ENCODE measurements around the gene NEURL3. TPM values are rescaled to one million over a fixed set of nuclear protein-coding genes. Genes with fewer than 3 reads are reported as not detected.

NEURL3 gene
- total and polyA plus RNA-seq, 9 donors: 0.12 to 0.30 (median 0.14) TPM; not detected in 3

DNA sequence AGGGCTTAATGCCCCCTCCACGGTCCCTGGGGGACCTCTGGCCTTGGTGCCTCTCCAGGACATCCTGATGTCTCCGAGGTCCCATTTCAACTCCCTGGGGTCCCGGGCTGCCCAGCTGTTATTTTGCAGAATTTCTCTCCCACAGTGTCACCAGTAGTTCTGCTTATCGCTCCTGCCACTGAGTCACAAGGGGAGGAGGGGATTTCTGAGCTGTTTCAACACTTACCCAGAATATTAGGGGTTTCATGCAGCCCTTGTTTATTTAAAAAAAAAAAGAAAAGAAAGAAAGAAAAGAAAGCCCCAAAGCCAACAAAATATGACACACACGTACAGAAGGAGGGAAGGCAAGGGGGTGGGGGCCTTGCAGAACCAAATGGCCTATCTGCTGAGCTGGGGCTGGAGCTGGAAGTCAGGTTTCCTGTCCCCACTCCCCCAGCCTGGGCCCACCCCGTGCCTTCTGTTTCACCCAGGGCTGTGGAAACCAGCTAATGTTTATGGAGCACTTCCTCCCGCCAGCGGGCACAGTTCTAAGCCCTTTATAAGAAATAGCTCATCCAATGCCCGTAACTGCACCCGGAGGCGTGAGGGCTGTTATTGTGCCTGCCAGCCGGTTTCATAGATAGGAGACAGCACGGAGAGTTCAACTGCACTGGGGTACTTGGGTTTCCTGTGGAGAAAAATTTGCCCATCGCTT lies 23.0 kb upstream of the NEURL3 start:
- DNase-seq: peak; percentile 74

GRCh38 chr2:96527286-96528005 lies 22.3 kb upstream of the NEURL3 start:
- Histone ChIP-seq H3K4me3 (ENCODE audit: low read length) (peak overlapping the region; percentile 54), H3K9me3 (replicated peaks; ENCODE audit: control insufficient read depth, low read depth, low read length) (no peaks in the 10 kb centered on the region), H3K27me3 (ENCODE audit: control insufficient read depth, insufficient read depth, low read length) (peaks cover 23% of the 10 kb centered on the region), H3K36me3 (ENCODE audit: control insufficient read depth, insufficient read depth, low read length) (no peaks in the 10 kb centered on the region), H3K4me1 (ENCODE audit: control insufficient read depth, insufficient read depth, low read length) (peaks cover 63% of the 10 kb centered on the region), H3K27ac (ENCODE audit: low read length) (peak overlapping the region; percentile 80)
- peak; percentile 70 for DNase-seq
- WGBS (ENCODE audit: insufficient coverage): 5% methylated on average over 25 of the region's 51 CpGs

More for the DNA sequence above, 23.0 kb upstream of the NEURL3 start:
- H3K4me3 ChIP-seq (ENCODE audit: low read length): peak overlapping the region; percentile 27
- 47% methylated on average over 5 of the region's 14 CpGs for WGBS (ENCODE audit: insufficient coverage)
- H3K27me3 ChIP-seq (ENCODE audit: control insufficient read depth, insufficient read depth, low read length): peaks cover 21% of the 10 kb centered on the region
- peaks cover 70% of the 10 kb centered on the region for H3K4me1 ChIP-seq (ENCODE audit: control insufficient read depth, insufficient read depth, low read length)
- H3K9me3 ChIP-seq (replicated peaks; ENCODE audit: control insufficient read depth, low read depth, low read length): no peaks in the 10 kb centered on the region
- no peaks in the 10 kb centered on the region for H3K36me3 ChIP-seq (ENCODE audit: control insufficient read depth, insufficient read depth, low read length)
- H3K27ac ChIP-seq (ENCODE audit: low read length): peak overlapping the region; percentile 80

DNA sequence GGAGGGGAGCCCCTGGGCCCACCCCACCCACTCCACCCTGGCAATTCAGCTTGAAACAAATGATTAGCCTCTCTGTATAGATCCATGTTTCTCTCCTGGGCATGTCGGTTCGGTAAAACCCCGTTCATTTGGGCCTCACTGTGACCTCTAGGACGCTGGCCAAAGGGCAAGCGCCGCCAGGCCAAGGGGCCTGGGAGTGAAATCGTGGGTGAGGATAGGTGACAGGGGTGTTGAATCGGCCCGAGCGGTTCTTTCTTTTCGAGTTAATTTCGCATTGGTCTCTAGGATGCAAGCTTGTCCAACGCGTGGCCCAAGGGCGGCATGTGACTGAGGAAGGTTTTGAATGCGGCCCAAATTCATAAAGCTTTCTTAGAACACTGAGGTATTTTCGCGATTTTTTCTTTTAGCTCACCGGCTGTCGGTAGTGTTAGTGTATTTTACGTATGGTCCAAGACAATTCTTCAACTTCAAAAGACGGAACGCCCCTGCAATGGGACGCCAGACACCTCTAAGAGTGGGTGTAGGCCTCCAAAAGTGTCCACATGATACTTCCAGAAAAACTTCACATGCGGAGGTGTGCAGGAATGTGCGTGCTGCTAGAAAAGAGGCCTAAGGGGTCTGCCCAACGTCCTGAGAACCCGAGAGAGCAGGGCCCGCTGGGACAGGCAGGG lies 21.6 kb upstream of the NEURL3 start:
- 78% methylated on average over 21 of the region's 29 CpGs for WGBS (ENCODE audit: insufficient coverage)
- Histone ChIP-seq H3K36me3 (ENCODE audit: control insufficient read depth, insufficient read depth, low read length) (no peaks in the 10 kb centered on the region), H3K27me3 (ENCODE audit: control insufficient read depth, insufficient read depth, low read length) (peaks cover 29% of the 10 kb centered on the region), H3K9me3 (replicated peaks; ENCODE audit: control insufficient read depth, low read depth, low read length) (no peaks in the 10 kb centered on the region), H3K27ac (ENCODE audit: low read length) (peak overlapping the region; percentile 76), H3K4me3 (ENCODE audit: low read length) (peak overlapping the region; percentile 54), H3K4me1 (ENCODE audit: control insufficient read depth, insufficient read depth, low read length) (peaks cover 57% of the 10 kb centered on the region)
- no peak for DNase-seq

DNA sequence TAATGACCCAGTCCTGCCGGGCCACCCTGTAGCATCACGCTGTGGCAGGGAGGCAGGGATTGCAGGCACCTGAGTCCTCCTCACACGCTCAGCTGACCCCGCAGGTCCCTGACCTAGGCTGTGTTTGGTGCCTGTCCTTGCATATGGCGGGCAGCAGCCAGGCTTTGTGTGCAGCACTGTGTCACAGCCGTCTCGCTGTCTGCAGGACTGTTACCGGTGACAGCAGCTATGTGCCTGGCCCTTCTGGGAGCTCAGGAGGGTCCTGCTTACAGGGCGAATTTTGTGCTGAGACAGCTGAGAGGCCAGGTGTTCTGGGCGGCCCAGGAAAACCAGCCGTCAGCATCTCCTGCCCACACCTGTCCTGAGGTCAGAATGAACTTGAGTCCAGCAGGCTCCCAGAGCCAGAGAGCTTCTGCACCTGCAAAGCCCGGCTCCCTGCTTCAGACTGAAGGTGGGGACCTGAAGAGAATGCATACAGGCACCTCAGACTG lies 21.0 kb upstream of the NEURL3 start:
- peaks cover 29% of the 10 kb centered on the region for H3K27me3 ChIP-seq (ENCODE audit: control insufficient read depth, insufficient read depth, low read length)
- no peak overlapping the region for H3K27ac ChIP-seq (ENCODE audit: low read length)
- no peaks in the 10 kb centered on the region for H3K9me3 ChIP-seq (replicated peaks; ENCODE audit: control insufficient read depth, low read depth, low read length)
- DNase-seq: no peak
- peaks cover 51% of the 10 kb centered on the region for H3K4me1 ChIP-seq (ENCODE audit: control insufficient read depth, insufficient read depth, low read length)
- H3K36me3 ChIP-seq (ENCODE audit: control insufficient read depth, insufficient read depth, low read length): no peaks in the 10 kb centered on the region
- WGBS (ENCODE audit: insufficient coverage): 93% methylated on average over 11 of the region's 12 CpGs
- no peak overlapping the region for H3K4me3 ChIP-seq (ENCODE audit: low read length)

DNA sequence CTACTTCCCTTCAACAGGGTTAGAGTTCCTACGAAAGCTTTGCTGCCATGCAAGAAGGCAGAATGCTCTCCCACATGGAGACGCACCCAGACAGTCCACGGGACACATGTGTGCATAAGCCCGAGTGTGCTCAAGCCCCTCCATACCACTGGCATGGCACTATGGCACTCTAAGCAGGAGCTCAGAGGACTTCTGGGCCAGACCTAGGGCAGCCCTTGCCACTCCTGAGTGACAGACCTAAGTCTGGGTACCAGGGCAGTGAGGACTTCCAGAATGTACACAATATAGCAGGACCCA lies 20.0 kb upstream of the NEURL3 start:
- WGBS (ENCODE audit: insufficient coverage): 86% methylated on average over 4 of the region's 4 CpGs
- H3K9me3 ChIP-seq (replicated peaks; ENCODE audit: control insufficient read depth, low read depth, low read length): no peaks in the 10 kb centered on the region

GRCh38 chr2:96524482-96525210 lies 19.5 kb upstream of the NEURL3 start:
- Histone ChIP-seq H3K4me1 (ENCODE audit: control insufficient read depth, insufficient read depth, low read length) (peaks cover 36% of the 10 kb centered on the region), H3K9me3 (replicated peaks; ENCODE audit: control insufficient read depth, low read depth, low read length) (no peaks in the 10 kb centered on the region), H3K4me3 (ENCODE audit: low read length) (no peak overlapping the region), H3K36me3 (ENCODE audit: control insufficient read depth, insufficient read depth, low read length) (no peaks in the 10 kb centered on the region), H3K27me3 (ENCODE audit: control insufficient read depth, insufficient read depth, low read length) (peaks cover 29% of the 10 kb centered on the region), H3K27ac (ENCODE audit: low read length) (no peak overlapping the region)
- 56% methylated on average over 12 of the region's 15 CpGs for WGBS (ENCODE audit: insufficient coverage)
- DNase-seq: no peak

More for the DNA sequence above, 20.0 kb upstream of the NEURL3 start:
- Histone ChIP-seq H3K27me3 (ENCODE audit: control insufficient read depth, insufficient read depth, low read length) (peaks cover 29% of the 10 kb centered on the region), H3K36me3 (ENCODE audit: control insufficient read depth, insufficient read depth, low read length) (no peaks in the 10 kb centered on the region), H3K4me3 (ENCODE audit: low read length) (no peak overlapping the region), H3K4me1 (ENCODE audit: control insufficient read depth, insufficient read depth, low read length) (peaks cover 41% of the 10 kb centered on the region), H3K27ac (ENCODE audit: low read length) (no peak overlapping the region)
- no peak for DNase-seq

DNA sequence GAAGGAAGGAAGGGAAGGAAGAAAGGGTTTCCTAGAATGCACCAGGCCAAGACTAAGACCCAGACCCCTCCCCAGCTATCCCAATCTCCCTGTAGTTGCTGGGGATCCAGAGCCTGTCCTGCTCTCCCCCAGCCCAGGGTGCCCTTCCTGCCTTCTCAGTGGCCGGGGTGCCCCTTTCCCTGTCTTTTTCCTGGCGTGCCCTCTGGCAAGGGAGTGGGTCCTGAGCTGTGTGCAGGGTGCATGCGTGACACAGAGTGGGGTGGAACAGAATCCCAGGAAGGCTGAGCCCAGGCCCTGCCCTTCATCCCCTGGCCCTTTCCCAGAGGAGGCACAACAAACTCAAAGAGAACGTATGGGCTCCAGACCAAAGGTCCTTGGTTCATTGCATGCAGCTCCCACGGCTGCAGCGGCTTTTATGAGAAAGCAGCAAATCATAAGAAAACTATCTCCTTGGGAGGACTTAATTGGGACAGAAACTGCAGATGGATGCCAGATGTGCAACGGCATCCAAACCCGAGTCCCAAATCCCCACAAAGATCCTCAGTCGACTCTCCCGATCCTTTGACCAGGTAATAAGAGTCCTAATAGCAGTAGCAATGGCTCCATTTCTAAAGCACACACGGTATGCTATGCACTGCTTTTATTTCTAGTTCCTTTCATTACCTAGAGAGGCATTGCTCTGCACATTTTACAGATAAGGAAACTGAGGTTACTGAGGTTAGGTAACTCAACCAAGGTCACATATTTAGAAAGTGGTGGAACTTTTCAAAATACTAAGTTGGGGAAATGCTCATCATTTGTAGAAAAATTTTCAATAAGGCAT lies 18.7 kb upstream of the NEURL3 start:
- Histone ChIP-seq H3K27me3 (ENCODE audit: control insufficient read depth, insufficient read depth, low read length) (peaks cover 29% of the 10 kb centered on the region), H3K4me3 (ENCODE audit: low read length) (no peak overlapping the region), H3K4me1 (ENCODE audit: control insufficient read depth, insufficient read depth, low read length) (peaks cover 29% of the 10 kb centered on the region), H3K27ac (ENCODE audit: low read length) (no peak overlapping the region), H3K36me3 (ENCODE audit: control insufficient read depth, insufficient read depth, low read length) (no peaks in the 10 kb centered on the region), H3K9me3 (replicated peaks; ENCODE audit: control insufficient read depth, low read depth, low read length) (no peaks in the 10 kb centered on the region)
- 14% methylated on average over 4 of the region's 11 CpGs for WGBS (ENCODE audit: insufficient coverage)
- no peak for DNase-seq

DNA sequence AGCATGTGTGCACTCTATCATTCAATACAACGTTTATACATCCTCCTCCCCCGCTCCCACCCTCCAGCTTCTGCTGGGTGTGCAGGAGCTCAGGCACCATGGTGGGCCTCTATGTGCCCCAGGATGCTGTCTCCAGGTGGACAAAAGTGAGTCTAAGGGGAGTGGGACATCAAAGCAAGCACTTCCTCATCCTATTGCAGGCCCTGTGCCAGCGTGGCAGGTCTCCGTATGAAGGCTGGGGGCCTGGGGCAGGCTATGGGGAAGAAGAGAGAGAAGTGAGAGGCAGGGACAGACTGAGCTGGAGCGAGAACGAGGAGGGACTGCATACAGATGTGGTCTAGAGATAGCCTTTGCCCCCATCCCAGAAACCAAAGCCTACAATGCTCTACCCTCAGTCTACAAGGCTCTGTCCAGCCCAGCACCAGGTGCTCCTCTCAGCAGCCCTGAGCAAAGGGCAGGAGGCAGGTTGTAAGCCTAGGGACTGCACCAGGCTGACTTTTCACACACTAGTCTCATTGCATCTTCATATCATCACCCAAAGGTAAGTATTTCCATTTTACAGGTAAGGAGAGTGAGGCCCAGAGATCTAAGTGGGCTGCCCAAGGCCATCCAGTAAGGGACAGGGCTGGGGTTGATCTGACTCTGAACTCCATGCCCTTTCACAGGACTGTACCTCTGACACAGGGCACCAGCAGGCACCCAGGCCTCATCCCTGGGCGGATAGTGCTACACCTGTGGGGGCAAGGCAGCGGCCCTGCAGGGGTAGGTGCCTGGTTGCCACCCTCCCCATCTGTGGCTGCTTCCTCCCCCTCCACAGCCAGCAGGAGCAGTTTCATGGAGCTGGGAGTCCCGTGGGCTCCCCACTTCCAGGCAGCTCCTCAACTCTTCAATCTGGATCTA lies 17.4 kb upstream of the NEURL3 start:
- H3K9me3 ChIP-seq (replicated peaks; ENCODE audit: control insufficient read depth, low read depth, low read length): peaks cover 2% of the 10 kb centered on the region
- H3K27me3 ChIP-seq (ENCODE audit: control insufficient read depth, insufficient read depth, low read length): peaks cover 29% of the 10 kb centered on the region
- H3K4me1 ChIP-seq (ENCODE audit: control insufficient read depth, insufficient read depth, low read length): peaks cover 16% of the 10 kb centered on the region
- no peaks in the 10 kb centered on the region for H3K36me3 ChIP-seq (ENCODE audit: control insufficient read depth, insufficient read depth, low read length)
- H3K4me3 ChIP-seq (ENCODE audit: low read length): no peak overlapping the region
- H3K27ac ChIP-seq (ENCODE audit: low read length): no peak overlapping the region
- WGBS (ENCODE audit: insufficient coverage): 100% methylated on average over 2 of the region's 9 CpGs
- no peak for DNase-seq

- no peaks in the 10 kb centered on the region for H3K36me3 ChIP-seq (ENCODE audit: control insufficient read depth, insufficient read depth, low read length)
- H3K9me3 ChIP-seq (replicated peaks; ENCODE audit: control insufficient read depth, low read depth, low read length): peaks cover 5% of the 10 kb centered on the region
- peaks cover 5% of the 10 kb centered on the region for H3K4me1 ChIP-seq (ENCODE audit: control insufficient read depth, insufficient read depth, low read length)
- H3K4me3 ChIP-seq (ENCODE audit: low read length): no peak overlapping the region
- peaks cover 23% of the 10 kb centered on the region for H3K27me3 ChIP-seq (ENCODE audit: control insufficient read depth, insufficient read depth, low read length)
- no peak overlapping the region for H3K27ac ChIP-seq (ENCODE audit: low read length)
- no peak for DNase-seq
- no CpG with 5 or more reads among the region's 2 CpGs for WGBS (ENCODE audit: insufficient coverage)
Measured at GRCh38 chr2:96521219-96521618, 16.1 kb upstream of the NEURL3 start.
